KMS-11 (cell line): ENCODE data around the gene TMTC4.

Source experiments
- H2AFZ ChIP-seq: fragments of 200-600 bp; sonication (generic); 2 replicates; pipeline ENCODE4 v1.6.1; 2016; ENCODE audit warnings: antibody characterized with exemption, mixed run types, low read depth
- H3K27ac ChIP-seq: fragments of 200-600 bp; sonication (generic); 2 replicates; pipeline ENCODE4 v1.6.1; 2016; ENCODE audit warnings: mild to moderate bottlenecking, mixed run types
- H3K27me3 ChIP-seq: fragments of 200-600 bp; sonication (generic); 2 replicates; pipeline ENCODE4 v1.6.1; 2017; ENCODE audit warnings: mild to moderate bottlenecking, low read depth, mixed run types, moderate library complexity; ENCODE audit not compliant: insufficient read depth
- H3K36me3 ChIP-seq: fragments of 200-600 bp; sonication (generic); 2 replicates; pipeline ENCODE4 v1.6.1; 2017; ENCODE audit warnings: mild to moderate bottlenecking, mixed run types; ENCODE audit not compliant: insufficient read depth
- H3K4me1 ChIP-seq: fragments of 200-600 bp; sonication (generic); 2 replicates; pipeline ENCODE4 v1.6.1; 2016; ENCODE audit warnings: mild to moderate bottlenecking, low read depth, mixed run types; ENCODE audit not compliant: poor library complexity, severe bottlenecking
- H3K4me2 ChIP-seq: fragments of 200-600 bp; sonication (generic); 2 replicates; pipeline ENCODE4 v1.7.0; 2016; ENCODE audit warnings: mild to moderate bottlenecking, mixed run types
- H3K4me3 ChIP-seq: fragments of 200-600 bp; sonication (generic); IDR thresholded peaks from 2 replicates; pipeline ENCODE4 v1.6.1; 2017; ENCODE audit warnings: low read depth, low read length, mixed read lengths; ENCODE audit not compliant: insufficient read depth
- H3K79me2 ChIP-seq: fragments of 200-600 bp; sonication (generic); 2 replicates; pipeline ENCODE4 v1.6.1; 2016; ENCODE audit warnings: low read depth, mixed run types; ENCODE audit not compliant: insufficient read depth
- H3K9ac ChIP-seq: fragments of 200-600 bp; sonication (generic); 2 replicates; pipeline ENCODE4 v1.6.1; 2016; ENCODE audit warnings: mild to moderate bottlenecking, mixed run types
- H4K20me1 ChIP-seq: fragments of 200-600 bp; sonication (generic); 2 replicates; pipeline ENCODE4 v1.6.1; 2016; ENCODE audit warnings: mild to moderate bottlenecking, mixed run types; ENCODE audit not compliant: insufficient read depth
- CTCF ChIP-seq: fragments of 200-600 bp; sonication (generic); conservative IDR thresholded peaks from 2 replicates; pipeline ENCODE4 v1.6.1; 2017; ENCODE audit warnings: low read depth, mild to moderate bottlenecking, antibody characterized with exemption, low read length, moderate library complexity, mixed read lengths

Gene TMTC4

GRCh38 chr13:100597253-100597652 is 77.3 kb downstream of the TMTC4 start:
- H3K36me3 ChIP-seq: no peaks in the 10 kb centered on the region
- H2AFZ ChIP-seq: no peak overlapping the region

GRCh38 chr13:100596516-100596915 is 78.1 kb downstream of the TMTC4 start:
- no peak for TF ChIP-seq CTCF
- H3K9ac ChIP-seq: no peak overlapping the region
- H3K79me2 ChIP-seq: no peaks in the 10 kb centered on the region
- H3K27me3 ChIP-seq: no peaks in the 10 kb centered on the region
- no peak overlapping the region for H3K4me2 ChIP-seq
- no peaks in the 10 kb centered on the region for H3K4me1 ChIP-seq
- no peaks in the 10 kb centered on the region for H4K20me1 ChIP-seq
- H2AFZ ChIP-seq: no peak overlapping the region
- no peaks in the 10 kb centered on the region for H3K36me3 ChIP-seq
- no peak overlapping the region for H3K4me3 ChIP-seq
- no peak overlapping the region for H3K27ac ChIP-seq

More at GRCh38 chr13:100597253-100597652, 77.3 kb downstream of the TMTC4 start:
- no peak overlapping the region for H3K4me2 ChIP-seq
- no peaks in the 10 kb centered on the region for H3K27me3 ChIP-seq
- H3K79me2 ChIP-seq: no peaks in the 10 kb centered on the region
- H3K27ac ChIP-seq: no peak overlapping the region
- H3K9ac ChIP-seq: no peak overlapping the region
- no peak overlapping the region for H3K4me3 ChIP-seq
- no peaks in the 10 kb centered on the region for H4K20me1 ChIP-seq
- no peak for TF ChIP-seq CTCF
- H3K4me1 ChIP-seq: no peaks in the 10 kb centered on the region

GRCh38 chr13:100594731-100595130 is 79.9 kb downstream of the TMTC4 start:
- Histone ChIP-seq H3K27ac (no peak overlapping the region), H3K36me3 (no peaks in the 10 kb centered on the region), H4K20me1 (no peaks in the 10 kb centered on the region), H3K79me2 (no peaks in the 10 kb centered on the region), H3K4me1 (no peaks in the 10 kb centered on the region), H3K4me2 (no peak overlapping the region), H2AFZ (no peak overlapping the region), H3K27me3 (no peaks in the 10 kb centered on the region), H3K4me3 (no peak overlapping the region), H3K9ac (no peak overlapping the region)
- no peak for TF ChIP-seq CTCF

- H3K36me3 ChIP-seq: no peaks in the 10 kb centered on the region
- no peaks in the 10 kb centered on the region for H3K4me1 ChIP-seq
- H3K4me3 ChIP-seq: no peak overlapping the region
- H3K27ac ChIP-seq: no peak overlapping the region
- no peak for TF ChIP-seq CTCF
- H2AFZ ChIP-seq: no peak overlapping the region
- no peak overlapping the region for H3K4me2 ChIP-seq
- no peaks in the 10 kb centered on the region for H4K20me1 ChIP-seq
- no peaks in the 10 kb centered on the region for H3K79me2 ChIP-seq
- H3K27me3 ChIP-seq: no peaks in the 10 kb centered on the region
- H3K9ac ChIP-seq: no peak overlapping the region
Measured at GRCh38 chr13:100594255-100594654, 80.3 kb downstream of the TMTC4 start.
